Coronary artery (tissue), 2 donors: ENCODE data around the gene SLC25A21.
A peak's percentile ranks its signal among the peaks of the same experiment; 100 is the strongest.
"Not testable (repeated sequence)": the region's sequence is repeated elsewhere in the genome, so short reads cannot be mapped to it uniquely, and the experiment has no call there.

Source experiments
- DNase-seq: peaks from one replicate; pipeline ENCODE4 v3.0.0-alpha.2; 2017; ENCODE audit warnings: low spot score
- H3K27ac ChIP-seq, 2 donors: fragments of 200-600 bp; sonication (generic); one replicate each; pipeline ENCODE4 v1.5.1; 2016 to 2019
- H3K4me3 ChIP-seq: fragments of 200-600 bp; sonication (generic); 2 replicates; pipeline ENCODE4 v1.5.1; 2016; ENCODE audit warnings: mild to moderate bottlenecking, moderate library complexity
- CTCF ChIP-seq: fragments of 200-600 bp; sonication (generic); IDR thresholded peaks from one replicate; pipeline ENCODE4 v1.5.1; 2019; ENCODE audit warnings: antibody characterized with exemption

Gene SLC25A21

GRCh38 chr14:37181441-37181840 lies 9.0 kb upstream of the SLC25A21 start:
- no peak for TF ChIP-seq CTCF
- H3K27ac ChIP-seq: no peak overlapping the region

GRCh38 chr14:37180886-37181285 lies 8.5 kb upstream of the SLC25A21 start:
- not testable (repeated sequence) for DNase-seq, H3K4me3 ChIP-seq, H3K27ac ChIP-seq

More at GRCh38 chr14:37181441-37181840, 9.0 kb upstream of the SLC25A21 start:
- no peak overlapping the region for H3K4me3 ChIP-seq
- DNase-seq: no peak

- no peak for DNase-seq
- TF ChIP-seq CTCF: no peak
- no peak overlapping the region for H3K27ac ChIP-seq
- no peak overlapping the region for H3K4me3 ChIP-seq
Observed at GRCh38 chr14:37179896-37180502, 7.6 kb upstream of the SLC25A21 start.

- TF ChIP-seq CTCF: no peak
Observed at GRCh38 chr14:37172936-37173614, 669 bp upstream of the SLC25A21 start.

GRCh38 chr14:37171678-37172023 lies 755 bp downstream of the SLC25A21 start:
- Histone ChIP-seq H3K27ac (peak overlapping the region; percentile 91 to 93), H3K4me3 (peak overlapping the region; percentile 84)
- no peak for DNase-seq
- TF ChIP-seq CTCF: no peak

More at GRCh38 chr14:37172936-37173614, 669 bp upstream of the SLC25A21 start:
- Histone ChIP-seq H3K4me3 (peak overlapping the region; percentile 84), H3K27ac (peak overlapping the region in 1 of 2 donors; percentile 93)
- no peak for DNase-seq

- TF ChIP-seq CTCF: no peak
- no peak for DNase-seq
- Histone ChIP-seq H3K27ac (no peak overlapping the region), H3K4me3 (no peak overlapping the region)
Observed at GRCh38 chr14:37170993-37171392, 1.4 kb downstream of the SLC25A21 start.

- H3K4me3 ChIP-seq: no peak overlapping the region
- H3K27ac ChIP-seq: no peak overlapping the region
- DNase-seq: no peak
- no peak for TF ChIP-seq CTCF
Observed at GRCh38 chr14:37170237-37170636, 2.2 kb downstream of the SLC25A21 start.
